Stimulated activated CD8-positive, alpha-beta memory T cell treated with anti-CD3 and anti-CD28 coated beads, Interleukin-7, amount 100 ng/mL, for 24 hours (primary cell): ENCODE results near the gene OVCH1.

ENCODE experiments used
- DNase-seq: peaks from one replicate; pipeline ENCODE4 v3.0.0-alpha.2; 2020; ENCODE audit warnings: low read depth

OVCH1 gene, protein sequence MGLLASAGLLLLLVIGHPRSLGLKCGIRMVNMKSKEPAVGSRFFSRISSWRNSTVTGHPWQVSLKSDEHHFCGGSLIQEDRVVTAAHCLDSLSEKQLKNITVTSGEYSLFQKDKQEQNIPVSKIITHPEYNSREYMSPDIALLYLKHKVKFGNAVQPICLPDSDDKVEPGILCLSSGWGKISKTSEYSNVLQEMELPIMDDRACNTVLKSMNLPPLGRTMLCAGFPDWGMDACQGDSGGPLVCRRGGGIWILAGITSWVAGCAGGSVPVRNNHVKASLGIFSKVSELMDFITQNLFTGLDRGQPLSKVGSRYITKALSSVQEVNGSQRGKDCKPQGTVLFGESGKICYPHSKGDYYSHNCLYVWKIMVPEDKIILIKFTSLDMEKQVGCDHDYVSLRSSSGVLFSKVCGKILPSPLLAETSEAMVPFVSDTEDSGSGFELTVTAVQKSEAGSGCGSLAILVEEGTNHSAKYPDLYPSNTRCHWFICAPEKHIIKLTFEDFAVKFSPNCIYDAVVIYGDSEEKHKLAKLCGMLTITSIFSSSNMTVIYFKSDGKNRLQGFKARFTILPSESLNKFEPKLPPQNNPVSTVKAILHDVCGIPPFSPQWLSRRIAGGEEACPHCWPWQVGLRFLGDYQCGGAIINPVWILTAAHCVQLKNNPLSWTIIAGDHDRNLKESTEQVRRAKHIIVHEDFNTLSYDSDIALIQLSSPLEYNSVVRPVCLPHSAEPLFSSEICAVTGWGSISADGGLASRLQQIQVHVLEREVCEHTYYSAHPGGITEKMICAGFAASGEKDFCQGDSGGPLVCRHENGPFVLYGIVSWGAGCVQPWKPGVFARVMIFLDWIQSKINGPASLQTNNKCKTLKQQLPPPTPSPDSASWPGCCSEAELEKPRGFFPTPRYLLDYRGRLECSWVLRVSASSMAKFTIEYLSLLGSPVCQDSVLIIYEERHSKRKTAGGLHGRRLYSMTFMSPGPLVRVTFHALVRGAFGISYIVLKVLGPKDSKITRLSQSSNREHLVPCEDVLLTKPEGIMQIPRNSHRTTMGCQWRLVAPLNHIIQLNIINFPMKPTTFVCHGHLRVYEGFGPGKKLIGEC

DNA sequence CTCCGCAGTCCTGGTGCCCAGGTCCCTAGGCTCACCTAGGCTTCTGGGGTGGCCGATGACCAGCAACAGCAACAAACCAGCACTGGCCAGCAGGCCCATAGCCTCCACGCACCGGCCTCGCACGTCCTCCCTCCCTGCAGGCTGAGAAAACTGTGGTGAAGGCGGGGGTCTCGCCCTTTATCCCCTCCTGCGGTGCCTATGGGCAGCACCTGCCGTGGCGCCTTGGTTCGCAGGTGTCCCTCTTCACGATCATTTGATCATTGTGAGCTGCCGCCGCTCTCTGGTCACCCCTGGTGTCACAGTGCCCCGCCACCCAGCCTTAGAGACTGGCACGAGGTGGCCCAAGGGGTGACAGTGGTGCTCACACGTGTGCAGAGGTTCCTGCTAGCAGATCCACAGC is at the start of gene OVCH1:
TSS of gene OVCH1 (minus strand) at position 99 of the 400 bp plus-strand sequence. CDS start at position 99, 0 bp downstream.
- DNase-seq, result no peak

DNA sequence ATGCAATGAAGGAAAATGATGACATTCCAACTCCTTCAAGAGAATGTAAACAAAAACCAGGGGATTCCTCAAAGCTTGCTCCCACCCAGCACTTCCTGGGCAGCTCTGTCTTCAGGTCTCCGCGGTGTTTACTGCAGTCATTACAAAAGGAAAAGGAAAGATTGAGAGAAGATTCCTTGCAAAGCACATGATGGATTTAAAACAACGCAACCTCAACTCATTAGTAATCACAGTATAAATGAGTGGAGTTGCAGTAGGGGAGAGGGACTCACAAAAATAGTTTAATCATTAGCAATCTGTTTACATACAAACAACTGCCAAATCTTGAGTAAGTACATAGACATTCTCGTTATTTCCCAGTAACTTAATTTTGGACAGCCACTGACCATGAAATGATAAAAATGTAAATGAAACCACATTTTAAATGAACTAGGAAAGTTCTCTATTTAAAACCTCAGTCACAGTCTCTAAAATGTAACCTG is 49.7 kb upstream of the OVCH1 start:
- DNase-seq, result no peak

DNA sequence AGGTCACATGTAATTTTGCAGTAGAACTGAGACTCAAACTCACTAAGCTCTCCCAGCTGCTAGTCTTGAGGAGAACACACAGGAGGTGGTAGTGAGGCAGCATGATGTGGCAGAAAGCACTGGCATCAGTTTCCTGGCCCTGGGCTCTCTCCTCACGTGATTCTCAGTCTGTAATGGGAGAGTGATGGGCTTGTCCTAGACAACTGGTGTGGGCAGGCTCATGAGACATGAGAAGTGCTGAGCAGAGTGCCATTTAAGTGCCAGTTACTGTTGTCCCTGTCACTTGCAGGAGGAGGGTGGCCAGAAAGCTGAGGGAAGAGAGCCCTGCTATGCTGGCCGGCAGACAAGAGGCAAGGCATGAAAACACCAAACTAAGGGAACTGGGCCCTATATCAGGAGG is 48.5 kb upstream of the OVCH1 start:
- no peak for DNase-seq

DNA sequence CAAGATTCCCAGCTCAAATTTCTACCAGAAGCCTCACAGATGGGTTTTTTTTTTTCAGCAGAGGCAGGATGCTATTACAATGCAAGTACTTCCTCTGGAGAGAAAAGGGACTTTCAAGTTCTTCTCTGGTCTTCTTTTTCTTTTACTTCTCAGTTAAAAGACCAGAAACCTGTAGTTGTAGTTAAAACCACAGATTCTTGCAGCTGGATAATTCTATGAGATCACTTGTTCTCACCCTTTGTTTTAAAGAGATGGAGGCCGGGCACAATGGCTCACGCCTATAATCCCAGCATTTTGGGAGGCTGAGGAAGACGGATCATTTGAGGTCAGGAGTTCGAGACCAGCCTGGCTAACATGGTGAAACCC is 47.6 kb upstream of the OVCH1 start:
- no peak for DNase-seq

DNA sequence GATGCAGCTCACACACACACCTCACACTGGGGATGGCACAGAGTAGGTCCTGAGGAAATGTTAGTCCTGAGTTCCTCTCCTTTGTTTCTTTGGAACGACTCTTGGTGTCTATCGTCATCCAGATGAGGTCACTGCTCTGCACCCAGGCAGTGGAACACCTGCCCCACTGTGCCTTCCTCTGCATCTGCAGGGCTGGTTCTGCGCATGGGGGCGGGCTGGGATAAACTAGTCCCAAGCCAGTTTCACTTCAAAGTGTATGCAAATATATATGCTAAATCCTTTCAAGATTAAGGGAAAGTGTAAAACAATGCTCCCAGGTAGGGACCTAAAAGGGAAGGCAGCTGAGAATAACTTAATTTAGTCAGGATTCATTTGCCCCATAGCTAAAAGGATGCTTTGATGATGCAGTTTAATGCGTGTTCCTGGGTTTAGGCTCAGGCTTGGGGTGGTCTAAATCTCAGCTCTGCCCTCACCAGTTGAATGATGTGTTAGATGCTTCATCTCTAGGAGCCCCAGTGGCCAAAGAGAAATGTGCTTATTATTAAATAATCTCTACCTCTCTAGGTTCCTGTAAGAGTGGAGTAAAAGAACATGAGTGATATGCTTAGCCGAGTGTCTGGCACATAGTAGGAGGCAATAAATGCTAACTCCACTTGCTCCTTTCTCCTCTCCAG is 47.1 kb upstream of the OVCH1 start:
- no peak for DNase-seq

DNA sequence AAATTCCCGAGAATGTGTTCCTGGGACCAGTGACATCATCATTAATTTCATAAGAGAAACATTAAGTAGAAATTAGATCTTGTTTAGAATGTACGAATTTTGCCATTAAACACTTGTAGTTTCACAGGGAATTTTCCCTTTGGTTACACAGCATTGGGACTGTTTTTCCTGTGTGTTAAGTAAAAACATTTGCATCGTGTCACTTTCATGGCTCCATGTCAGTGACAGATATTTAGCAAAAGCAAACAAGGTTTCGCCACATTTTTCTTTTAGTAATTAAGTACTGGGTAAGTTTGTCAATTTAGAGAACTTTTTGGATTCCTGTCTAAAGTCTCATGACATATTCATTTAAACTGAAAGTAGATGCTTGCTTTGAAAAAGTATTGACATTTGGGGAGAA is 45.5 kb upstream of the OVCH1 start:
- DNase-seq, result no peak

DNA sequence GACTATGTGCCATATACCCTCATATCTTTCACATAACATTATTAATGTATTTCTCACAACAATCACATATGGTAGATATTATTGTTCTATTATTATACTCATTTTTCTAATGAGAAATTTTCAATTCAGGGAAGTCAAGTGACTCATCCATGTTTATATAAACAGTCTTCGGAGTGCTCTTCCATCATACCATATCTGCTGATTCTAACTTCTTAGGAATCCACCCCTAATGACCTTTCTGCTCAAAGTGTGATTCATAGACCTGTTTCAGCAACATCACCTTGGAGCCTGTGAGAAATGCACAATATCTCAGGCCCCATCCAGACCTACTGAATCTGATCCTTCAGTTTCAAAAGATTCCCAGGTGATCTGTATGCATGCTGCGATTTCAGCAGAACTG is 39.8 kb upstream of the OVCH1 start:
- DNase-seq, result no peak

DNA sequence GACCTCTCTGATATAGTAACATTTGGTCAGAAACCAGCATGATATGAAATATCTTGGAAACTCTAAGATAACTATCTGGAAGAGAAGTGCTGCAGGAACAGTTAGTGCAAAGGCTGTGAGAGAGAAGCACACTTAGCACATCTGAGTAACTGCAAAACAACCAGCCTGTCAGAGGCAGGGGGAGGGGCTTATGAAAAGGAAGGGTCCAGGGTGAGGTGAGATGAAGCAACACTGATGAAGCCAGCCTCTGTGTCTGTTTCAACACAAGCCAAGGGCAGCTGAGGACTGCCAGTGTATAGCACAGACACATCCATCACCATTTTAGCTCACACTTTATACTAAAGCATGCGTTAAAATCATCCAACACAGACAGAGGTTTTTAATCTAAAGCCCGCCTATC is 37.4 kb upstream of the OVCH1 start:
- no peak for DNase-seq

DNA sequence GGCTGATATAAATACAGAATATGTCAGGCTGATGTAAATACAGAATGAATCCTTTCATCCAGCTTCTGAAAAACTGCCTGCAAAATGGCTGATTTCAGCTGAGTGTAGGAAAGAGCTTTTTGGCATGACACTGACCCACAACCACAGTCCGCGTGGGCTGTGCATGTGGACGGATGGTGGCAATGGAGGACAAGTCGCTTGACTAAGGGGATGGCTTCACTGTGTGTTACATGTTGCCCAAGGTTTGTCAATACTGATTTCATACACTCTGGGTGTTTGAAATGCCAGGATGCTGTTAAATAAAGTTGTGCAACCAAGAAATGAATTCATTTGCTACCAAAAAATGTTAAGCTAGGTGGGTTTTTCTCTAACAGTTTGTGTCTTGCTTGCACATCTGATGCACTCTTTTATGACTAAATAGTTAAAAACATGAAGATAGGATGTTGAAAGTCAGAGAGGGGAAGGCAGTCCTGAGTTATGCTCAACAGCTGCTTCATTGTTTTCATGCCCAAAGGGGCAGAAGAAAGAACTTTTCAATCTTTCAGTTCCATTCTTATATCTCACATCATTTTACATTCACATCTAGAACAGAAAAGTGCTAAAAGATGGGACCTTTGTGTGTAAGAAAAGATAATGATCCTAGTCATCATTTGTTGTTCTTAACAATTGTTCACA is 36.5 kb upstream of the OVCH1 start:
- DNase-seq, result no peak

DNA sequence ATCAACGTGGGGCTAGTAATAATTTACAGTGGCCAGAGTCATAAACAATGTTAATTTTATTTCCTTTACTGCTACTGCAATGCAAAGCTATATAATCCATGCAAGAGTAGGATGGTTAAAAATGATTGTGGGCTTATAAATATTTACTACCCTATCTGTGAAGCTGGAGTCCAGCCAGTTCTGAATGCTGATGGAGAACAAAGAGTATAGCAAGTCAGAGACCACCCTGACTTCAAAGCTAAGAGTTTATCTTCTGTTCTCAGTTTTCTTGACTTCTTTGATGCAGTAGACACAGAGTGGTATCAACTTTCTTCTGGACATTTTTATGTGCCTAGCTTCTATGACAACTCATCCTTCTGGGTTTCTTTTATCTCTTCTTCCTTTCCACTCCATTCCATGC is 34.0 kb upstream of the OVCH1 start:
- no peak for DNase-seq

DNA sequence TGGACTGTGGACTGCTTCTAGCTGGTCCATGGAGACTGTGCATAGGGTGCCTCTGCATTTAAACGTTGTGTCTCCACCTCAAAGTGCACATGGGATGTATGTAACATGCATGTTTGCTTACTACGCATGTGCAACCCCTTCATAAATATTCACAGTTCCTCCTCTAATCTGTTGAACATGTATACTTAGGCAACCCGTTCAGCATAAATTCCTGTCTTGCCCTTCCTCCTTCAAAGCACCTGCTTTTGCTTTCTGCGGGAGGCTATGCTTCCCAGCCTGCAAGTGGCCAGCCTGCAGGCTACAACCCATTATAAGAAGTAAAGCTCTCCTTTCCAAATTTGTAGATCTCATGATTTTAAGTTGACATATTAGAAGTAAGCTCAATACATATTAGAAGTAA is 33.0 kb upstream of the OVCH1 start:
- no peak for DNase-seq

DNA sequence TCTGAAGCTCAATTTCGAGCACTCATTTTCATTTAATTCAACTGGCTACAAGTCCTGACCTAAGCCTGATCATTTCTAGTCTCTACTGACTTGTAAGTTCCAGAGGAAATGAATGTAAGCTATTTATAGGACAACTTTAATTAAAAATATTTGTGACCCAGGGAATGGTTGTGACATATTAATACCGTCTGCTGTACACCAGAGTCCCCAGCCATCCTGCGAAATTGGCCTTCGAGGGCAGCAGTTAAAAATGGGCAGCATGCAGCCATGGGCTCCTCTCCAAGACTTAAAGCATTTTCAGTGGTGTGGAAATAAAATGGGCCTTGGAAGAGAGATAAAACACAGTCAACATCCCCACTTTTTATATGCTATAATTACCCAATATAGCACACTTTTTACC is 30.7 kb upstream of the OVCH1 start:
- DNase-seq, result no peak

DNA sequence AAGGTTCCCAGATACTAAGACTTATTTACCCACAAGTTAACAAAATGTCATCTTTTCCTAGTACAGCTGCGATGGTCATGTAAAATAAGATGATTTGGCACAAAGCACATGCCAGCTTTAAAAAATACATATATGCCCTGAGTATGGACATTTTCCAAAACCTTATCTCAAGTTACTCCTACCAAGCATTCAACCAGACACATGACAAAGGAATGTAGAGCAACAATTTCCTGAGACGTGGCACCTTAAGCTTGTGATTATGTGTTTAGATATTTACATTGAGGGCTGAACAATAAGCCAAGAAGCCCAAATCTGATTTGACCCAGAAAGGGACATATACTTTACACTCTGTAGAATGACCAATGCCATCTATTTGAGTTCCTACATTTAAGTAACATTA is 24.5 kb upstream of the OVCH1 start:
- no peak for DNase-seq

DNA sequence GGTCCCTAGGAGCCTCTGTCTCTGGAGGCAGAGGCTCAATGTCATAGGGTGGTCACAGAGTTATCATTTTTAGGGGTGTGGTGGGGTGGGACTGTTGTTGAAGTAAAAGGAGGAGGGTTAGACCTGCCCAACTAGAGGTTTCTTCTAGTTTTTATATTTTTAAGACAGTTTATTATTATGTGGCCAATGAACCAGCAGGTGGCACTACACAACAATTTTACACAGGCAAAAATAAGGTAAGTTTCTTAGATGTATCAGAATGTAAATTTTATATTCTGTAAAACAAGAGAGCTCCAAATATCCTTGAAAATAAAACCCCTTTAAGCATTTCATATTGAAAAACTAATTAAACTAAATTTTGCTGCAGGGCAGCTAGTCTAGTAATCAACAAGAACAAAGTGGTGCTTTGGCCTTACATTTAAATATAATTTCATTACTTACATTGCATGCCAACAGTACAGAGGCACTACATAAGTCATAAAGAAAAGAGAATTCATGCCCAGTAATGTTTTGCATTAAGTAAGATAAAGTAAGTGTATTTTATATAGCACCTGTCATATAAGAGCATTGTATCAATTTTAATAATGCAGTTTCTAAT is 22.2 kb upstream of the OVCH1 start:
- no peak for DNase-seq

DNA sequence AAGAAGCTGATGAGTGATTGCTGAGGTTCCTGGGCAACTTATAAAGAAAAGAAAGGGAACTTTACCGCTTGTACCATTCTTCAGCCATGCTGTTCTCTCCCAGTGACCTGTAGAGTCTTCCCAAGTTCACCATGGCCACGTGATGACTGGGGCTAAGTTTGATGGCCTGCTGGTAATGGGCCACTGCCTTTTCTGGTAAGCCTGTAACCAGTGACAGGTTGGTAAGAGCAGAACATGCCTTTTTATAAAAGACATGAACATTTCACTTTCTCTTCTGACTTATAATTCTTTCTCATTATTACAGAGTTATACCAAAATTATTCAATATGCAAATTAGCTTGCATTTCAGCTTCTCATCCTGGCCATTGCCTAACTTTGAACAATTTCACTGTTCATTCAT is 20.9 kb upstream of the OVCH1 start:
- DNase-seq, result no peak

DNA sequence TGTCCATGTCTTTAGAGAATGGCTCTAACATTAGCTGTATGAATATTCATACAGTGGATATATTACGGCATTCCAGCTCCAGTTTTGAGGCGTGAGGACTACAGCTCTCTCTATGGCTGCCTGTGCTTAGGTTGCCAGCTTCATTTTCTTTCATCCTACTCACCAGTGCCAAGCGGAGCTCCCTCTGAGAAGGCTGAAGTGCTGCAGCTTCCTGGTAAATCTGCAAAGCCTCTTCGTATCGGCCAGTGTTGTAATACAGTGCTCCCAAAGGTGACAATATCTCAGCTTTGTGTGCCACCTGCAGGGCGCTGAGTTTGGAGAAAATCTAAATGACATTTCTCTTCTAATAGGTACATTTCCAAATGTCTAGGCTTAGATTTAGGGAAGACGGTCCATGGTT is 19.8 kb upstream of the OVCH1 start:
- no peak for DNase-seq

DNA sequence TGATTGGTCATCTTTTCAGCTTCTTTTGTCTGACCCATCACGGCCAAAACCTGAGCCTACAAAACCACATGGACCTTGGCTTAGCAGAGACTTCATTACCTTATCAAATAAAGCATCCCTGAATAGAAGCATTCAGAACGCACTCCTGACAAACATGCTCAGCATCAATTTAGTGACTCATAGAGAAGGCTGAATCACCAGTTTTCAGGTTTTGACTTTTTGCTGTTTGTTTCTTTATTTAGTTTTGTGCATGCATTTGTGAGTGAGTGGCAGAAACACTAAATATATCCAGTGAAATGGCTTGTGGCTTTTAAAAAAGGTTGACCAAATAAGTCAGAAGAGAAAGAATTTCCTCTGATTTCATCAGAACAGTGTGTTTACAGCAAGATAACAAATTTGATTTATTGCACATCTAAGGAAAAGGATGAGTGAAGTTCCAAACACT is 19.0 kb upstream of the OVCH1 start:
- no peak for DNase-seq

DNA sequence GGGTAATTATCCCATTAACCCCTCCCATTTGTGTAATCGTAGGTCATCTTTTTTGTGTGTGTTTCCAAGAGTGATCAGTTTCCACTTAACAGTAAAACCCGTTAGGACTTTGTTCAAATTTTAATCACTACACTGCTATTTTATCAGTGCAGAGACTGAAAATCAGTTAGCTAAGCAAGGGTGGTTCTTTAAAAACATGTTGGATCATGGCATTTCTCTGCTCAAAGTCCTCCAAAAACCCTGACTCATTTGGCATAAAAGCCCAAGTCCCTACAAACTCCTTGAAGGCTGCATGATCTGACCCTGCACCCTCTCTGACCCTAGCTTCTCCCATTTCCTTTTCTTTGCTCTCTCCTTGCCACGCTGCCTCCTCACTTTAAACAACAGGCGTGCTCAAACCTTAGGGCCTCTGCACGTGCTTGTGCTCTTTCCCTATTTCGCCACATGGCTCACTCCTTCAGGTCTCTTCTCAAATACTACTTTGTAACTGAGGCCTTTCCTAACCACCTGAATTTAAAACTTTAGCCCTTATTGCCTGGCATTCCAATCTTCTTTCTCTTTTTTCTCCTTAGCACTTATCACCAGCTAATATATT is 13.2 kb upstream of the OVCH1 start:
- no peak for DNase-seq

DNA sequence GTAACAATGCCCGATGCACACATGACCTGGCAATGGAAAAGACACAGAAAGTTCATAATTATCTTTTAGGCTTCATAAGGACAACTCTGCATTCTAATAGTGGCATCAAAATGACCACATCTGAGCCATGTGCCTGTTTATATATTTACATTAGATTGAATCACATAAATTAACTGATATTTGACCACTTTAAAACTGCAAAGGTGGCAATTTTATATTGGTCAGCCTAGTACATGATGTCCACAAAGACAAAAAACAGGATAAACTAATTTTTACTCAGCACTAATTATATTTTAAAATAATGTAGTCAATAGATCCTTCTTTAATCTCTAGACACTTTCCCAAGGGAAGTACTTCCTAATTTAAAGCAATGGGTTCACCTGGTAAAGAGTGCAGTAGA is 12.0 kb upstream of the OVCH1 start:
- no peak for DNase-seq

DNA sequence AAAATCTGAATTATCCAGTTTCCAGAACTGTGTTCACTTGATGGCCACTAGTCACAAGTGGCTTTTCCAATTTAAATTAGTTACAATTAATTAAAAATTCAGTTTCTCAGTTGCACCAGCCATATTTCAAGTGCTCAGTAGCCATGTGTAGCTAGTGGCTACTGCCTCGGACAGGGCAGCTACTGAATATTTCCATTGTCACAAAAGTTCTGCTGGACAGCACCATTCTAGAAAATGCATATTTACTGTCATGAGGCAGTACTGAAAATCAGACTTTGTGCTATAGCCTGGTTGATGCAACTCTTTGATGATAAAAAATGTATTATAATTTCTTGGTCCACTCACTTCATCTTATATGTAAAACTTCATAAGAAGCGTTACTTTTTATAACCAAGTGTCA is 11.5 kb upstream of the OVCH1 start:
- no peak for DNase-seq

DNA sequence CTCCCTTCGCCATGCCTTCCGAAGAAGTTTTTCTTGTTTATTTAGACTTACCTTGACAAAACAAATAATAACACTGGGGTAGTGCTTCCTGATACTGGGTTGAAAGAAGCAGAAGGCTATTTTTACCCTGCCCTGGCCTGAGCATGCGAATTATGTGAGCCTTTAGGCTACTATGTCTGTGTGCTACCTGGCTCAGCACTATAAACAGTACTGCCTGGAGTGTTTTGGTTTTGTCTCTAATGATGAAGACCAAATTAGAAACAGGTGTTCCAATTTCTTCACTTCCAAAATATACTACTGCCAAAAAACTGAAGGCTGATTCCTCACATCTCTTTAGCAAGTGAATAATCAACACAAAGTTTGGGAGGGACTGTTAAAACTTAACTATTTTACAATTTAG is 7.6 kb upstream of the OVCH1 start:
- DNase-seq, result no peak
